HepG2 (cell line): ENCODE results near the gene RGS19. TPM values are rescaled to one million over a fixed set of nuclear protein-coding genes. Genes with fewer than 3 reads are reported as not detected.

Experiments used
- ADNP ChIP-seq: sonication (generic); formaldehyde crosslinking; IDR thresholded peaks from 2 replicates; pipeline ENCODE4 v1.4.0; 2020; ENCODE audit warnings: missing genetic modification reagents
- CBX1 ChIP-seq: IDR thresholded peaks from one replicate; pipeline ENCODE4 v1.6.1; 2016; ENCODE audit warnings: antibody characterized with exemption, low read depth
- CTCF ChIP-seq: sonication (generic); formaldehyde crosslinking; IDR thresholded peaks from 2 replicates; pipeline ENCODE4 v1.5.0; 2020; ENCODE audit warnings: mild to moderate bottlenecking, missing genetic modification reagents, moderate library complexity
- GATAD1 ChIP-seq: IDR thresholded peaks from 2 replicates; pipeline ENCODE4 v1.6.1; 2016; ENCODE audit warnings: missing genetic modification reagents, missing compliant biosample characterization
- HOXD1 ChIP-seq: sonication (generic); formaldehyde crosslinking; IDR thresholded peaks from 2 replicates; pipeline ENCODE4 v1.5.0; 2020; ENCODE audit warnings: missing genetic modification reagents
- KDM5A ChIP-seq: fragments of 200-600 bp; sonication (generic); IDR thresholded peaks from 2 replicates; pipeline ENCODE4 v1.7.0; 2018; ENCODE audit warnings: antibody characterized with exemption, mild to moderate bottlenecking, low read length, borderline replicate concordance
- NFKB2 ChIP-seq: sonication (generic); formaldehyde crosslinking; IDR thresholded peaks from 2 replicates; pipeline ENCODE4 v1.4.0; 2020; ENCODE audit warnings: missing genetic modification reagents, borderline replicate concordance
- PPARG ChIP-seq: conservative IDR thresholded peaks from 2 replicates; pipeline ENCODE4 v1.6.1; 2016; ENCODE audit warnings: missing biosample characterization, missing genetic modification reagents
- RCOR2 ChIP-seq: IDR thresholded peaks from 2 replicates; pipeline ENCODE4 v1.6.1; 2016; ENCODE audit warnings: missing biosample characterization, missing genetic modification reagents
- TP53 ChIP-seq: sonication (generic); formaldehyde crosslinking; conservative IDR thresholded peaks from 2 replicates; pipeline ENCODE4 v1.4.0; 2020; ENCODE audit warnings: missing genetic modification reagents
- TRIM24 ChIP-seq: sonication (generic); formaldehyde crosslinking; IDR thresholded peaks from 2 replicates; pipeline ENCODE4 v1.8.0; 2022; ENCODE audit warnings: mild to moderate bottlenecking, missing genetic modification reagents
- ZFP90 ChIP-seq: sonication (generic); formaldehyde crosslinking; IDR thresholded peaks from 2 replicates; pipeline ENCODE4 v1.8.0; 2022; ENCODE audit warnings: missing genetic modification reagents, mild to moderate bottlenecking, inconsistent platforms, borderline replicate concordance
- ZNF460 ChIP-seq: sonication (generic); formaldehyde crosslinking; IDR thresholded peaks from 2 replicates; pipeline ENCODE4 v1.5.1; 2020; ENCODE audit warnings: missing genetic modification reagents, mild to moderate bottlenecking, borderline replicate concordance
- ZNF563 ChIP-seq: sonication (generic); formaldehyde crosslinking; IDR thresholded peaks from 2 replicates; pipeline ENCODE4 v1.8.0; 2022; ENCODE audit warnings: mild to moderate bottlenecking, moderate library complexity, missing genetic modification reagents
- ZNF737 ChIP-seq: sonication (generic); formaldehyde crosslinking; IDR thresholded peaks from 2 replicates; pipeline ENCODE4 v1.5.0; 2020; ENCODE audit warnings: missing genetic modification reagents, mild to moderate bottlenecking, borderline replicate concordance
- ZNF776 ChIP-seq: sonication (generic); formaldehyde crosslinking; IDR thresholded peaks from 2 replicates; pipeline ENCODE4 v1.4.0; 2020; ENCODE audit warnings: mild to moderate bottlenecking, missing genetic modification reagents
- polyA plus RNA-seq, 8 experiments: library from polyadenylated mRNA; depleted of rRNA in 3 of 8; stranded (reverse) in 7 of 8; unstranded in 1 of 8; fragments of >200 nt; fragmentation: Illumina TruSeq in 4 of 8; extraction: Trizol in 4 of 8; gene quantifications; 2 replicates each; pipeline versions ENCODE4 v1.2.1 to v1.2.3, GENCODE V29; 2011 to 2016; ENCODE audit warnings: low read depth in 4 of 8, missing spikeins in 1 of 8, mixed read lengths in 1 of 8; ENCODE audit not compliant: insufficient read depth in 1 of 8
- total RNA-seq, 5 experiments: library from RNA; depleted of rRNA; stranded (reverse); fragments of >200 nt; fragmentation: Illumina TruSeq; extraction: Trizol; gene quantifications; 2 replicates each; pipeline ENCODE4 v1.2.3, GENCODE V29; 2016; ENCODE audit warnings: low read depth in 1 of 5
- TF ChIP-seq, protein P1 (sequence below): sonication (generic); formaldehyde crosslinking; IDR thresholded peaks from 2 replicates; pipeline ENCODE4 v1.9.0; 2021; ENCODE audit warnings: missing genetic modification reagents, borderline replicate concordance
- TF ChIP-seq, protein P2 (sequence below): sonication (generic); formaldehyde crosslinking; IDR thresholded peaks from 2 replicates; pipeline ENCODE4 v1.5.1; 2020; ENCODE audit warnings: mild to moderate bottlenecking, missing genetic modification reagents, borderline replicate concordance
- TF ChIP-seq, protein P3 (sequence below): IDR thresholded peaks from 2 replicates; pipeline ENCODE4 v1.4.0; 2020; ENCODE audit warnings: mild to moderate bottlenecking, missing genetic modification reagents
- TF ChIP-seq, protein P4 (sequence below): sonication (generic); formaldehyde crosslinking; conservative IDR thresholded peaks from 2 replicates; pipeline ENCODE4 v1.4.0; 2020; ENCODE audit warnings: missing genetic modification reagents

Gene RGS19
- total and polyA plus RNA-seq, 2 of the 13 experiments (the other 11 are each of a cell fraction or from before 2014, with no cell fraction given) = 10.7 to 11.9 TPM

GRCh38 chr20:64079273-64080012, at the start of gene RGS19 (continued):
- TF ChIP-seq ZNF776 (peak; percentile 42; the same call in 1 of the 2 replicates), GATAD1 (CRISPR knock-in tag) (0 out of 2 replicates have a peak, but pooled peaks have one; percentile 12), TP53 (CRISPR knock-in tag) (no peak), CTCF (CRISPR knock-in tag) (no peak), NFKB2 (CRISPR knock-in tag) (no peak), TRIM24 (no peak; the same call in 1 of the 2 replicates), CBX1 (no peak), ADNP (peak; percentile 87; the same call in 1 of the 2 replicates), ZFP90 (CRISPR knock-in tag) (0 out of 2 replicates have a peak, but pooled peaks have one; percentile 15), KDM5A (no peak), PPARG (no peak), HOXD1 (CRISPR knock-in tag) (no peak), ZNF737 (CRISPR knock-in tag) (no peak), ZNF460 (CRISPR knock-in tag) (no peak), RCOR2 (CRISPR knock-in tag) (peak; percentile 88), ZNF563 (CRISPR knock-in tag) (peak; percentile 66)
- TF ChIP-seq, protein P1, sequence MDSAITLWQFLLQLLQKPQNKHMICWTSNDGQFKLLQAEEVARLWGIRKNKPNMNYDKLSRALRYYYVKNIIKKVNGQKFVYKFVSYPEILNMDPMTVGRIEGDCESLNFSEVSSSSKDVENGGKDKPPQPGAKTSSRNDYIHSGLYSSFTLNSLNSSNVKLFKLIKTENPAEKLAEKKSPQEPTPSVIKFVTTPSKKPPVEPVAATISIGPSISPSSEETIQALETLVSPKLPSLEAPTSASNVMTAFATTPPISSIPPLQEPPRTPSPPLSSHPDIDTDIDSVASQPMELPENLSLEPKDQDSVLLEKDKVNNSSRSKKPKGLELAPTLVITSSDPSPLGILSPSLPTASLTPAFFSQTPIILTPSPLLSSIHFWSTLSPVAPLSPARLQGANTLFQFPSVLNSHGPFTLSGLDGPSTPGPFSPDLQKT (CRISPR knock-in tag) = no peak
- TF ChIP-seq, protein P2, sequence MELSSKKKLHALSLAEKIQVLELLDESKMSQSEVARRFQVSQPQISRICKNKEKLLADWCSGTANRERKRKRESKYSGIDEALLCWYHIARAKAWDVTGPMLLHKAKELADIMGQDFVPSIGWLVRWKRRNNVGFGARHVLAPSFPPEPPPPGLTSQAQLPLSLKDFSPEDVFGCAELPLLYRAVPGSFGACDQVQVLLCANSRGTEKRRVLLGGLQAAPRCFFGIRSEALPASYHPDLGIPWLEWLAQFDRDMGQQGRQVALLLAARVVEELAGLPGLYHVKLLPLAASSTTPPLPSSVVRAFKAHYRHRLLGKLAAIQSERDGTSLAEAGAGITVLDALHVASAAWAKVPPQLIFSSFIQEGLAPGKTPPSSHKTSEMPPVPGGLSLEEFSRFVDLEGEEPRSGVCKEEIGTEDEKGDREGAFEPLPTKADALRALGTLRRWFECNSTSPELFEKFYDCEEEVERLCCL (CRISPR knock-in tag) = no peak
- TF ChIP-seq, protein P3, sequence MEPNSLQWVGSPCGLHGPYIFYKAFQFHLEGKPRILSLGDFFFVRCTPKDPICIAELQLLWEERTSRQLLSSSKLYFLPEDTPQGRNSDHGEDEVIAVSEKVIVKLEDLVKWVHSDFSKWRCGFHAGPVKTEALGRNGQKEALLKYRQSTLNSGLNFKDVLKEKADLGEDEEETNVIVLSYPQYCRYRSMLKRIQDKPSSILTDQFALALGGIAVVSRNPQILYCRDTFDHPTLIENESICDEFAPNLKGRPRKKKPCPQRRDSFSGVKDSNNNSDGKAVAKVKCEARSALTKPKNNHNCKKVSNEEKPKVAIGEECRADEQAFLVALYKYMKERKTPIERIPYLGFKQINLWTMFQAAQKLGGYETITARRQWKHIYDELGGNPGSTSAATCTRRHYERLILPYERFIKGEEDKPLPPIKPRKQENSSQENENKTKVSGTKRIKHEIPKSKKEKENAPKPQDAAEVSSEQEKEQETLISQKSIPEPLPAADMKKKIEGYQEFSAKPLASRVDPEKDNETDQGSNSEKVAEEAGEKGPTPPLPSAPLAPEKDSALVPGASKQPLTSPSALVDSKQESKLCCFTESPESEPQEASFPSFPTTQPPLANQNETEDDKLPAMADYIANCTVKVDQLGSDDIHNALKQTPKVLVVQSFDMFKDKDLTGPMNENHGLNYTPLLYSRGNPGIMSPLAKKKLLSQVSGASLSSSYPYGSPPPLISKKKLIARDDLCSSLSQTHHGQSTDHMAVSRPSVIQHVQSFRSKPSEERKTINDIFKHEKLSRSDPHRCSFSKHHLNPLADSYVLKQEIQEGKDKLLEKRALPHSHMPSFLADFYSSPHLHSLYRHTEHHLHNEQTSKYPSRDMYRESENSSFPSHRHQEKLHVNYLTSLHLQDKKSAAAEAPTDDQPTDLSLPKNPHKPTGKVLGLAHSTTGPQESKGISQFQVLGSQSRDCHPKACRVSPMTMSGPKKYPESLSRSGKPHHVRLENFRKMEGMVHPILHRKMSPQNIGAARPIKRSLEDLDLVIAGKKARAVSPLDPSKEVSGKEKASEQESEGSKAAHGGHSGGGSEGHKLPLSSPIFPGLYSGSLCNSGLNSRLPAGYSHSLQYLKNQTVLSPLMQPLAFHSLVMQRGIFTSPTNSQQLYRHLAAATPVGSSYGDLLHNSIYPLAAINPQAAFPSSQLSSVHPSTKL (CRISPR knock-in tag) = no peak
- TF ChIP-seq, protein P4, sequence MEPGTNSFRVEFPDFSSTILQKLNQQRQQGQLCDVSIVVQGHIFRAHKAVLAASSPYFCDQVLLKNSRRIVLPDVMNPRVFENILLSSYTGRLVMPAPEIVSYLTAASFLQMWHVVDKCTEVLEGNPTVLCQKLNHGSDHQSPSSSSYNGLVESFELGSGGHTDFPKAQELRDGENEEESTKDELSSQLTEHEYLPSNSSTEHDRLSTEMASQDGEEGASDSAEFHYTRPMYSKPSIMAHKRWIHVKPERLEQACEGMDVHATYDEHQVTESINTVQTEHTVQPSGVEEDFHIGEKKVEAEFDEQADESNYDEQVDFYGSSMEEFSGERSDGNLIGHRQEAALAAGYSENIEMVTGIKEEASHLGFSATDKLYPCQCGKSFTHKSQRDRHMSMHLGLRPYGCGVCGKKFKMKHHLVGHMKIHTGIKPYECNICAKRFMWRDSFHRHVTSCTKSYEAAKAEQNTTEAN (CRISPR knock-in tag) = no peak; the same call in 1 of the 2 replicates
